ENCODE data around the gene TAF9. TPM values are rescaled to one million over a fixed set of nuclear protein-coding genes. Genes with fewer than 3 reads are reported as not detected.
"Not testable (repeated sequence)": the region's sequence is repeated elsewhere in the genome, so short reads cannot be mapped to it uniquely, and the experiment has no call there.

TAF9 gene
- total RNA-seq, 1 experiment from 2014 or later: 264 TPM

DNA sequence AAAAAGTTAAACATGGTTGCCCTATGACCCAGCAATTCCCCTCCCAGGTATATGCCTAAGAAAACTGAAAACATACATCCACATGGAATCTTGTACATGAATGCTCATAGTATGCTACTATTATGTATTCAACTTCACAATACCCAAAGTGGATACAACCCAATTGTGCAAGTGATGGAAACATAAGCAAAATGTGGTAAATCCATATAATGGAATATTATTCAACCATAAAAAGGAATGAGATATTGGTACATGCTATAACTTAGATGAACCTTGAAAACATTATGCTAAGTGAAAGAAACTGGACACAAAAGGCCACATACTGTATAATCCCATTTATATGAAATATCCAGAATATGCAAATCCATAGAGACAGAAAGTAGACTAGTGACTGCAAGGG, 18.7 kb downstream of the TAF9 start:
- no peak for DNase-seq (ENCODE audit: low read depth, low spot score)
- in situ Hi-C loops (cut with HindIII; ENCODE audit: low pct_unique_long_range_greater_than_20kb, low sequenced_read_pairs): no loop called here

DNA sequence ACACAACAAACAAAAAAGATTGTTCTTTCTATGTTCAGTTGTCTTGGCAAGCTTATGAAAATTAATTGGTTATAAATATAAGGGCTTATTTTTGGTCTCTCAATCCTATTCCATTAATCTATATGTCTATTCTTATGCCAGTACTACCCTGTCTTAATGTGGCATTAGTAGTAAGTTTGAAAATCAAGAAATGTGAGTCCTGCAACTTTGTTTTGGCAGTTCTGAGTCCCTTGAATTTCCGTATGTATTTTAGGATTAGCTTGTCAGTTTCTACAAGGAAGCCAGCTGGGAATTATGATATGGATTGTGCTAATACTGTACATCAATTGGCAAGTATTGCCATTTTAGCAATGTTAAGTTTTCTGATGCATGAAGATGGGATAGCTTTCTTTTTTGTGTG, 26.2 kb downstream of the TAF9 start:
- no peak for DNase-seq (ENCODE audit: low read depth, low spot score)
- in situ Hi-C loops (cut with HindIII; ENCODE audit: low pct_unique_long_range_greater_than_20kb, low sequenced_read_pairs): no loop called here

DNA sequence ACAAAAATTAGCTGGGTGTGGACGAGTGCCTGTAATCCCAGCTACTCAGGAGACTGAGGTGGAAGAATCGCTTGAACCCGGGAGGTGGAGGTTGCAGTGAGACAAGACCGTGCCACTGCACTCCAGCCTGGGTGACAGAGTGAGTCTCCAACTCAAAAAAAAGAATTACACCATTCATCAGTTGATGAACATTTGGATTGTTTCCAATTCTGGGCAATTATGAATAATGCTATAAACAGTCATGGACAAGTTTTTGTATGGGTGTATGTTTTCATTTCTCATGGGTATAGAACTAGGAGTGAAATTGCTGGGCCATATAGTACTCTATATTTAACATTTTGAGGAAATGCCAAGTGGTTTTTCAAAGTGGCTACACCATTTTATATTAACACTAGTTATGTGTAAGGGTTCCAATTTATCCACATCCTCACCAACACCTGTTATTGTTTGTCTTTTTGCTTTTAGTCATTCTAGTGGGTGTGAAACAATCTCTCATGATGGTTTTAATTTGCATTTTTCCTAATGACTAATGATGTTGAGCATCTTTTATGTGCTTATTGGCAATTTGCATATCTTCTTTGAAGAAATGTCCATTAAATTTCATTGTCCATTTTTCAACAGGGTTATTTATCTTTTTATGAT, 27.7 kb downstream of the TAF9 start:
- in situ Hi-C loops (cut with HindIII; ENCODE audit: low pct_unique_long_range_greater_than_20kb, low sequenced_read_pairs): no loop called here

DNA sequence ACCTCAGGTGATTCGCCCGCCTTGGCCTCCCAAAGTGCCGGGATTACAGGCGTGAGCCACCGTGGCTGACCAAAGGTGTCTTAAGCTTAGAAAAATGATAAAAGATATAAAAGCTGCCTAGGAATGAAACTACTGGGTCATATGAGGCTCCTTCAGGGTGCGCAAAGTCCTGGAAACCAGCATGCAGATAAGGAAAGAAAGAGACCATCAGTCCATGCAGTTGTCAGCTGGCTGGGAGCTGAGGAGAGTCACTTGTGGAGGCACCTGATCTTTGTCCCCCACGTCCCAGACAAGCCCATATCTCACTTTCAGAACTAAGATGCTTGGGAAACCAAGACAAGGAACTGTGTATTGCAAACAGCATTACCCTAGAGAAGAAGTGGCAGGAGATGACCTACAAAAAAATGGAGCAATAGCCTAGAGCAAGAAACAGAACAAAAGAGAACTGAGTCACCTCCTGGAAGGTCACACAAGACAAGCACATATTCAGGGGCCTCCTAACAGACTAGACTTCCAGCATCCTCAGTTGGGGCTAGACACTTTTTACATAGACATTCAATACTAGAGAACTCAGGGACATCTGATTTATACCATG, 33.9 kb downstream of the TAF9 start:
- in situ Hi-C loops (cut with HindIII; ENCODE audit: low pct_unique_long_range_greater_than_20kb, low sequenced_read_pairs): no loop called here
- peak; percentile 19 for DNase-seq (ENCODE audit: low read depth, low spot score)

More for the DNA sequence above, 27.7 kb downstream of the TAF9 start:
- DNase-seq (ENCODE audit: low read depth, low spot score): no peak

DNA sequence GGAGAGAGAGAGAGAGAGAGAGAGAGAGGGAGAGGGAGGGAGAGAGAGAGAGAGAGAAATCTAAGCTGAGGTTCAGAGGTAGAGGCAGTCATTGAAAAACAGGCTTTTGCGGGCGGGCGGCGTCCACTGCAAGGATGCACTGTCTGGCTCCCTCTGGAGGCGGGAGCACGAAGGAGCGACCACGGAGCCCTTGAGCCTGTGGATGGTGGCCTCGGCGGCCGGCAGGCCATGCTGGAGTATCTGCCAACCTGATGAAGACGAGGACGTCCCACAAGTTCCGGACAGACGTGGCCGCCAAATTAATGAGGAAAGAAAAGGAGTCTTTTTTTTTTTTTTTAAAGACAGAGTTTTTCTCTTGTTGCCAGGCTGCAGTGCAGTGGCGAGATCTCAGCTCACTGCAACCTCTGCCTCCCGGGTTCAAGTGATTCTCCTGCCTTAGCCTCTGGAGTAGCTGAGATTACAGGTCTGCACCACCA, 34.5 kb downstream of the TAF9 start:
- DNase-seq (ENCODE audit: low read depth, low spot score): peak; percentile 79
- in situ Hi-C loops (cut with HindIII; ENCODE audit: low pct_unique_long_range_greater_than_20kb, low sequenced_read_pairs): no loop called here

DNA sequence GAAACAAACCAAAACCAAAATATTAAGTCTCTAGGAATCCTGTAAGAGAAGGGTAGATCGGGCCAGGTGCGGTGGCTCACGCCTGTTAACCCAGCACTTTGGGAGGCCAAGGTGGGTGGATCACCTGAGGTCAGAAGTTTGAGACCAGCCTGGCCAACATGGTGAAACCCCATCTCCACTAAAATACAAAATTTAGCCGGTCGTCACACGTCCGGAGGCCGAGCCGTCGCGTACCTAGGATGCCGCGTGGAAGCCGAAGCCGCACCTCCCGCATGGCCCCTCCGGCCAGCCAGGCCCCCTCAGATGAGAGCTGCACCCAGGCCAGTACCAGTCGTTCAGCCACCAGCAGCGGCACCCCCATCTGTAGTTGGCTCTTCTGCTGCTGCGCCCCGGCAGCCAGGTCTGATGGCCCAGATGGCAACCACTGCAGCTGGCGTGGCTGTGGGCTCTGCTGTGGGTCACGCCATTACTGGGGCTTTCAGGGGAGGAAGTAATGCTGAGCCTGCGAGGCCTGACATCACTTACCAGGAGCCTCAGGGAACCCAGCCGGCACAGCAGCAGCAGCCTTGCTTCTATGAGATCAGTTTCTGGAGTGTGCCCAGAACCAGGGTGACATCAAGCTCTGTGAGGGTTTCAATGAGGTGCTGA, 35.5 kb downstream of the TAF9 start:
- DNase-seq (ENCODE audit: low read depth, low spot score); in situ Hi-C loops (cut with HindIII; ENCODE audit: low pct_unique_long_range_greater_than_20kb, low sequenced_read_pairs): not testable (repeated sequence)

DNA sequence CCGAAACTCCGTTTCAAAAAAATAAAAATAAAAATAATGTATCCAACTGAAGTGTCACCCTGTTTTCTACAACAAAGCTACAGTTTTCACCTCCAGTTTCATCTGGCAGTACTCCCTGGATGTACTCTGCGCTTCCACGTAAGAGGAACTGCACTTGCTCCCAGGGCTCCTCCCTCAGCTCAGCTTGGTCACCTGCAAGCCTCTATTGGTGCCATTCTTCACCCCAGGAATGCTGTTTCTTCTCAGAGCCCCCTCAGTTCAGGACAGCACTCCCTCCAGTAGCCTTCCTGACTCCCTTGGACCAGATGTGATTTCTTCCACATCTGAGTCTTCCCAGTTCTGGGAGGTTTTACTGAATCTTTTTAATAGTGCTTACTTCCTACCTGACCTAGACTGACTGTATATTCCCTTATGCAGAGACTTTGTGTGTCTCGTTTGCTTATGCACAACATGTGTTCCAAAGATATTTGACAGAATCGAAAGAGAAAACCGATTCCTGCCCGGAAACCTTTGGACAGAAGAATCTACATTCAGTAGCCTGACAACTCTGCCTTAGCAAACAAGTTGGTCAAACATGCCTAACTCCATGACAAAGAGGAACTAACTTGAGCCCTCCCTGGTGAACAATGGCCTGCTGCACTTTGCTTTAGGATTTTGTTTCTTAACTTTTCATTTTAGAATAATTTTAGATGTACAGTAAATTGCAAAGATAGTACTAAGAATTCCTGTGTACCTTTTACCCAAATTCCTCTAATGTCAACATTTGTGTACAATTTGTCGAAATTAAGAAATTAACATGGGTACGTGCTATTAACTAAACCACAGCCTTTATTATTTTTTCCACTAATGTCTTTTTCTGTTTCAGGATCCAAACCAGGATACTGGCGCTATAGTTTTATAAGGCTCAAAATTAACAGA, 37.5 kb downstream of the TAF9 start:
- in situ Hi-C loops (cut with HindIII; ENCODE audit: low pct_unique_long_range_greater_than_20kb, low sequenced_read_pairs): no loop called here
- no peak for DNase-seq (ENCODE audit: low read depth, low spot score)

DNA sequence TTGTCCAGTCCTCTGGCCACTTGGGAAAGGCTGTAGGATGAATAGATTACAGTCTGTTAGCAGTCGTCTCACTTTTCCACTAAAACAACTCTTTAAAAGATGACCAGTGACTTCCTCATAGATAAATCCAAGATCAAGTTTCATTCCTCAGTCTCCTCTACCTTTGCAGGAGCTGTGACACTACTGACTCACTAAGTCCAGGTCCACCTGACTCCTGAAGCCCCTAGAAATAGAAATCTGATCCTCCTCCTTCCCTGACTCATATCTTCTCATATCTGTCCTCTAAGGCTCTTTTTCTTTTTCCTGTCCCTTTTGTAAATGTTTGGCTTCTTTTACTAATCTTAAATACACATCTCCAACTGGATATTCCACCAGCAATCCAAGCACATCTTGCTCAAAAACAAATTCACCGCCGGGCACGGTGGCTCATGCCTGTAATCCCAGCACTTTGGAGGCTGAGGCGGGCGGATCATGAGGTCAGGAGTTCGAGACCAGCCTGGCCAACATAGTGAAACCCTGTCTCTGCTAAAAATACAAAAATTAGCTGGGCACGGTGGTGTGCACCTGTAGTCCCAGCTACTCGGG, 39.3 kb downstream of the TAF9 start:
- in situ Hi-C loops (cut with HindIII; ENCODE audit: low pct_unique_long_range_greater_than_20kb, low sequenced_read_pairs): no loop called here
- DNase-seq (ENCODE audit: low read depth, low spot score): no peak

DNA sequence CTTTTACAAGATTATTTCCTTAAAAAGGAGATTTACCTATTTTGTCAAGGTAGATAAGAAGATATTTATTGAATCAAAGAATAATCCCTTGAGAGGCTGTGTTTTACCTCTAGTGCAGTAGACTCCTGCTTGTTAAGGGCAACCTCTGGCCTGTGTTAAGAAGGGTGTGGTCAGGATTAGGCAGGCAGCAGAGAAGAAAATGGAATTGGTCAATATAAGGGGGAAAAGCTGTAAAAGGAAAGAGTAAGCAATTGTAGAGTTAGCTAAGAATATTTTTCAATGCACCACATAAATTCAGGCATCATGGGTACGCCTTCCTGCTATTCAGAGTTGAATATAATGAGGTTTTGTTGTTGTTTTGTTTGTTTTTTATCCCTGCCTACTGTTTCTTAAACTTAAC, 43.0 kb downstream of the TAF9 start:
- in situ Hi-C loops (cut with HindIII; ENCODE audit: low pct_unique_long_range_greater_than_20kb, low sequenced_read_pairs): no loop called here
- no peak for DNase-seq (ENCODE audit: low read depth, low spot score)

DNA sequence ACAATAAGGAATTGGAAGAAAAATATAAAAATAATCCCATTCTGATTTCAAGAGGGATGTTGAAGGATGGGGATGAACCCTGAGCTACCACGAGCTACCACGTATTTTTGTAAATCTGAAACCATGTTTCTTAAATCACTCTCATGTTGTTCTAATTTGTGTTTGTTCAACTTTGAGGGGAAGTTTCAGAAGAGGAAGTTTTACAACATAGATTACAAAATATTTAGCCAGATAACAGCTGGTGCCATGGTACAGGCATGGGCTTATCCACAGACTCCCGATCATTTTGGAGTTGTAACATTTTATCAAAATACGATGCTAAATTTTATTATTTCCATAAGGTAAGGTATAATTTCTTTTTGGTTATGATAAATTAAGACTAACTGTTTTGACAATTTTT, 51.9 kb downstream of the TAF9 start:
- no peak for DNase-seq (ENCODE audit: low read depth, low spot score)
- in situ Hi-C loops (cut with HindIII; ENCODE audit: low pct_unique_long_range_greater_than_20kb, low sequenced_read_pairs): no loop called here

DNA sequence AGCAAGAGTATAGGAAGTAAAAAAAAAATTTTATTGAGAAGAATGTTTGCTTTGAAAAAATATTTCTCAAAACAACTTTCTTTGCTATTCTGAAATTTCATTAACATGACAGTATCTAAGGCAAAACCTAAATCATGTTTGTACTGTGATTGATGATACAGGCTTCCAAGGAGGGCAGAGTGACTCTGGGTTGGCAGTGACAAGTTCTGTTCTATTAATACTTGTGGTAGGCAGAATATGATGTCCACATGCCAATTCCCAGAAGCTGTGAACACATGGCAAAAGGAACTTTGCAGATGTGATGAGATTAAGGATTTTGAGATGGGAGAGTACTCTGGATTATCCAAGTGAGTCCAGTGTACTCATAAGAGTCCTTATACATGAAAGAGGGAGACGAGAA, 53.3 kb downstream of the TAF9 start:
- DNase-seq (ENCODE audit: low read depth, low spot score): no peak
- in situ Hi-C loops (cut with HindIII; ENCODE audit: low pct_unique_long_range_greater_than_20kb, low sequenced_read_pairs): no loop called here

Other genes starting within 250 kb of the TAF9 start
- 114 and 123 TPM in 2 replicates for gene CCNB1, start 202.4 kb downstream of the TAF9 start, total RNA-seq (2014; rRNA removed; shearing (Covaris generic))
- gene CENPH, start 179.9 kb downstream of the TAF9 start, total RNA-seq (2014; rRNA removed; shearing (Covaris generic)): 25.2 and 25.9 TPM in 2 replicates
- gene CDK7, start 134.6 kb downstream of the TAF9 start, total RNA-seq (2014; rRNA removed; shearing (Covaris generic)): 57.1 and 64.3 TPM in 2 replicates
- 2.0 and 2.7 TPM in 2 replicates for gene CCDC125, start 36.7 kb downstream of the TAF9 start, total RNA-seq (2014; rRNA removed; shearing (Covaris generic))
- gene AK6, start within 50 bp of the TAF9 start, total RNA-seq (2014; rRNA removed; shearing (Covaris generic)): 33.4 and 52.1 TPM in 2 replicates
- gene RAD17, start 298 bp upstream of the TAF9 start, total RNA-seq (2014; rRNA removed; shearing (Covaris generic)): 24.6 and 25.1 TPM in 2 replicates
- gene MARVELD2, start 45.6 kb upstream of the TAF9 start, total RNA-seq (2014; rRNA removed; shearing (Covaris generic)): 0.11 TPM in 1 of 2 replicates, not detected in the other
- 10.9 and 11.9 TPM in 2 replicates for gene OCLN, start 123.3 kb upstream of the TAF9 start, total RNA-seq (2014; rRNA removed; shearing (Covaris generic))
- 55.9 and 62.2 TPM in 2 replicates for gene GTF2H2C, start 190.7 kb upstream of the TAF9 start, total RNA-seq (2014; rRNA removed; shearing (Covaris generic))

Data from SK-MEL-5 (cell line).